MM.1S (cell line): ENCODE data around the gene GSDMA.

Experiments
- DNase-seq: peaks from one replicate; pipeline ENCODE4 v3.0.0-alpha.2; 2015
- H2AFZ ChIP-seq: fragments of 300-600 bp; sonication (generic); 2 replicates; pipeline ENCODE4 v1.6.0; 2016; ENCODE audit warnings: antibody characterized with exemption, low read length
- H3F3A ChIP-seq: fragments of 300-600 bp; sonication (generic); 2 replicates; pipeline ENCODE4 v1.6.1; 2016; ENCODE audit warnings: mild to moderate bottlenecking, antibody characterized with exemption, low read length, moderate library complexity, mixed read lengths; ENCODE audit not compliant: insufficient read depth
- H3K27ac ChIP-seq: fragments of 300-600 bp; sonication (generic); 2 replicates; pipeline ENCODE4 v1.5.1; 2016; ENCODE audit warnings: mild to moderate bottlenecking, low read length
- H3K27me3 ChIP-seq: fragments of 300-600 bp; sonication (generic); replicated peaks from 2 replicates; pipeline ENCODE4 v1.6.0; 2016; ENCODE audit warnings: low read length; ENCODE audit not compliant: insufficient read depth
- H3K36me3 ChIP-seq: fragments of 300-600 bp; sonication (generic); replicated peaks from 2 replicates; pipeline ENCODE4 v1.6.1; 2016; ENCODE audit warnings: mild to moderate bottlenecking, low read length, mixed read lengths; ENCODE audit not compliant: insufficient read depth
- H3K4me1 ChIP-seq: fragments of 300-600 bp; sonication (generic); 2 replicates; pipeline ENCODE4 v1.6.1; 2016; ENCODE audit warnings: low read length, mixed read lengths
- H3K4me2 ChIP-seq: fragments of 300-600 bp; sonication (generic); 2 replicates; pipeline ENCODE4 v1.6.0; 2016; ENCODE audit warnings: low read depth, low read length
- H3K4me3 ChIP-seq: fragments of 300-600 bp; sonication (generic); 2 replicates; pipeline ENCODE4 v1.5.1; 2016; ENCODE audit warnings: low read length, mixed read lengths
- H3K79me2 ChIP-seq: fragments of 300-600 bp; sonication (generic); 2 replicates; pipeline ENCODE4 v1.6.1; 2016; ENCODE audit warnings: mixed run types, low read length, mixed read lengths
- H3K9ac ChIP-seq: fragments of 300-600 bp; sonication (generic); 2 replicates; pipeline ENCODE4 v1.6.1; 2016; ENCODE audit warnings: low read length, mixed read lengths
- H3K9me2 ChIP-seq: fragments of 300-600 bp; sonication (generic); replicated peaks from 2 replicates; pipeline ENCODE4 v1.6.1; 2016; ENCODE audit warnings: mild to moderate bottlenecking, low read length, mixed read lengths; ENCODE audit not compliant: insufficient read depth
- H3K9me3 ChIP-seq: fragments of 300-600 bp; sonication (generic); replicated peaks from 2 replicates; pipeline ENCODE4 v1.6.1; 2016; ENCODE audit warnings: mild to moderate bottlenecking, low read length, mixed read lengths; ENCODE audit not compliant: insufficient read depth
- H4K20me1 ChIP-seq: fragments of 300-600 bp; sonication (generic); 2 replicates; pipeline ENCODE4 v1.6.1; 2016; ENCODE audit warnings: mild to moderate bottlenecking, low read length, moderate library complexity, mixed read lengths; ENCODE audit not compliant: insufficient read depth
- CTCF ChIP-seq: fragments of 300-600 bp; sonication (generic); IDR thresholded peaks from 2 replicates; pipeline ENCODE4 v1.5.1; 2016; ENCODE audit warnings: antibody characterized with exemption, low read length, mixed read lengths
- EZH2 ChIP-seq: fragments of 300-600 bp; sonication (generic); optimal IDR thresholded peaks from 2 replicates; pipeline ENCODE3; 2017; ENCODE audit warnings: low read depth, mild to moderate bottlenecking, antibody characterized with exemption, low read length, mixed read lengths
- EZH2phosphoT487 ChIP-seq: fragments of 300-600 bp; sonication (generic); IDR thresholded peaks from 2 replicates; pipeline ENCODE4 v1.6.1; 2018; ENCODE audit warnings: antibody characterized with exemption, low read length

GSDMA gene

GRCh38 chr17:39921323-39921722 lies 41.5 kb upstream of the GSDMA start:
- H3K27ac ChIP-seq, result no peak overlapping the region
- H3K4me1 ChIP-seq, result peaks cover 36% of the 10 kb centered on the region
- no peak overlapping the region for H2AFZ ChIP-seq
- H3K9ac ChIP-seq, result no peak overlapping the region
- no peak overlapping the region for H3K4me3 ChIP-seq
- H3K9me3 ChIP-seq, result no peaks in the 10 kb centered on the region
- no peaks in the 10 kb centered on the region for H3K9me2 ChIP-seq
- H3K79me2 ChIP-seq, result peaks cover 48% of the 10 kb centered on the region
- TF ChIP-seq CTCF (no peak), EZH2 (no peak), EZH2phosphoT487 (no peak)
- no peaks in the 10 kb centered on the region for H3K27me3 ChIP-seq
- DNase-seq, result no peak
- H3K4me2 ChIP-seq, result no peak overlapping the region
- H4K20me1 ChIP-seq, result no peaks in the 10 kb centered on the region
- H3K36me3 ChIP-seq, result peaks cover 31% of the 10 kb centered on the region
- H3F3A ChIP-seq, result peaks cover 26% of the 10 kb centered on the region

GRCh38 chr17:39922006-39922405 lies 40.8 kb upstream of the GSDMA start:
- Histone ChIP-seq H3K27me3 (no peaks in the 10 kb centered on the region), H3K79me2 (peaks cover 55% of the 10 kb centered on the region), H3K9ac (no peak overlapping the region), H3K4me1 (peaks cover 33% of the 10 kb centered on the region), H3K27ac (no peak overlapping the region), H3F3A (peaks cover 30% of the 10 kb centered on the region), H3K4me3 (no peak overlapping the region), H3K36me3 (peaks cover 31% of the 10 kb centered on the region), H2AFZ (no peak overlapping the region), H3K9me3 (no peaks in the 10 kb centered on the region), H4K20me1 (no peaks in the 10 kb centered on the region), H3K9me2 (no peaks in the 10 kb centered on the region), H3K4me2 (no peak overlapping the region)
- no peak for DNase-seq
- TF ChIP-seq EZH2phosphoT487 (no peak), EZH2 (no peak), CTCF (no peak)

- H3K4me3 ChIP-seq, result no peak overlapping the region
- peaks cover 34% of the 10 kb centered on the region for H3F3A ChIP-seq
- no peaks in the 10 kb centered on the region for H3K27me3 ChIP-seq
- no peaks in the 10 kb centered on the region for H3K9me3 ChIP-seq
- no peaks in the 10 kb centered on the region for H3K9me2 ChIP-seq
- H2AFZ ChIP-seq, result no peak overlapping the region
- H3K4me2 ChIP-seq, result no peak overlapping the region
- H3K79me2 ChIP-seq, result peaks cover 59% of the 10 kb centered on the region
- H4K20me1 ChIP-seq, result no peaks in the 10 kb centered on the region
- no peak for DNase-seq
- peaks cover 31% of the 10 kb centered on the region for H3K36me3 ChIP-seq
- peaks cover 29% of the 10 kb centered on the region for H3K4me1 ChIP-seq
- TF ChIP-seq CTCF, result no peak
- no peak for TF ChIP-seq EZH2
- no peak for TF ChIP-seq EZH2phosphoT487
- no peak overlapping the region for H3K9ac ChIP-seq
- H3K27ac ChIP-seq, result no peak overlapping the region
Observed at GRCh38 chr17:39923230-39923629, 39.6 kb upstream of the GSDMA start.
